Esophagus squamous epithelium (tissue), 4 donors: Measurements from ENCODE around the gene PTPRG.

Source experiments
- POLR2A ChIP-seq, 4 donors: fragments of 450-650 bp; IDR thresholded peaks; one replicate each; pipeline ENCODE4 v1.6.1; 2017; ENCODE audit warnings: antibody characterized with exemption in 4 of 4, mild to moderate bottlenecking in 4 of 4, moderate library complexity in 3 of 4
- TF ChIP-seq, protein P1 (sequence below), 6 experiments: fragments of 450-650 bp in 4 of 6; fragments of 200-600 bp in 2 of 6; sonication (generic) in 2 of 6; IDR thresholded peaks; one replicate each; pipeline ENCODE4 v1.5.1; 2016 to 2019; ENCODE audit warnings: antibody characterized with exemption in 6 of 6, mild to moderate bottlenecking in 4 of 6, moderate library complexity in 4 of 6

DNA sequence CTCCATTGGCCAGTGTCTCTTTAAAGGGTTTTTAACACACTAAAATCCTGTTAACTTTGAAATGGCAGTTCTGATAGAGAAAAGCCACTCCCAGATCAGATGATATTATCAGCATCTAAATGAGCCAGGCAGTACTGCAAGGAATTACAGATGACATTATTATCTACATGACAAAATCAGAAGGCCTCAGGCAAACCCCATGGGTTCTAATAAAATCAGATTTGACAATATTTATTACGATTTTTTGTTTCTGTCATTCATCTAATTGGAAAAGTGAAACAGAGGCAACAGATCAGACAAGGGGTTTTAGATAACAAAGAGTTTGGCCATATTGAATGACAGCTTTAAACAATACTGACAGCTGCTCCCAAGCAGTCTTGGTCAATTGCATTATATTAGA, 699.3 kb downstream of the PTPRG start:
- TF ChIP-seq, protein P1, sequence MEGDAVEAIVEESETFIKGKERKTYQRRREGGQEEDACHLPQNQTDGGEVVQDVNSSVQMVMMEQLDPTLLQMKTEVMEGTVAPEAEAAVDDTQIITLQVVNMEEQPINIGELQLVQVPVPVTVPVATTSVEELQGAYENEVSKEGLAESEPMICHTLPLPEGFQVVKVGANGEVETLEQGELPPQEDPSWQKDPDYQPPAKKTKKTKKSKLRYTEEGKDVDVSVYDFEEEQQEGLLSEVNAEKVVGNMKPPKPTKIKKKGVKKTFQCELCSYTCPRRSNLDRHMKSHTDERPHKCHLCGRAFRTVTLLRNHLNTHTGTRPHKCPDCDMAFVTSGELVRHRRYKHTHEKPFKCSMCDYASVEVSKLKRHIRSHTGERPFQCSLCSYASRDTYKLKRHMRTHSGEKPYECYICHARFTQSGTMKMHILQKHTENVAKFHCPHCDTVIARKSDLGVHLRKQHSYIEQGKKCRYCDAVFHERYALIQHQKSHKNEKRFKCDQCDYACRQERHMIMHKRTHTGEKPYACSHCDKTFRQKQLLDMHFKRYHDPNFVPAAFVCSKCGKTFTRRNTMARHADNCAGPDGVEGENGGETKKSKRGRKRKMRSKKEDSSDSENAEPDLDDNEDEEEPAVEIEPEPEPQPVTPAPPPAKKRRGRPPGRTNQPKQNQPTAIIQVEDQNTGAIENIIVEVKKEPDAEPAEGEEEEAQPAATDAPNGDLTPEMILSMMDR (IDR thresholded peaks at IDR 0.05) = no peak
- TF ChIP-seq POLR2A (IDR thresholded peaks at IDR 0.05) = no peak
